HCT116 (cell line): ENCODE measurements around the gene ITGB7.

Experiments
- CTCF ChIP-seq, 3 experiments: fragments of 200-600 bp in 1 of 3; sonication (generic) in 1 of 3; IDR thresholded peaks in 2 of 3; conservative IDR thresholded peaks in 1 of 3; 2 replicates each; pipeline ENCODE4 v1.5.1; 2012 to 2017; ENCODE audit warnings: low read depth in 2 of 3, low read length in 2 of 3, antibody characterized with exemption in 1 of 3, borderline replicate concordance in 1 of 3, control low read depth in 1 of 3, mild to moderate bottlenecking in 1 of 3, mixed read lengths in 1 of 3, mixed run types in 1 of 3, moderate library complexity in 1 of 3; ENCODE audit not compliant: insufficient read depth in 1 of 3
- EGR1 ChIP-seq: IDR thresholded peaks from 2 replicates; pipeline ENCODE4 v1.6.1; 2012; ENCODE audit warnings: low read depth

- no peak for TF ChIP-seq CTCF (IDR thresholded peaks at IDR 0.05 in 2 of 3, conservative IDR thresholded peaks at IDR 0.05 in 1 of 3; ENCODE audit: borderline replicate concordance in 1 of 3, insufficient read depth in 1 of 3, low read depth in 2 of 3, low read length in 2 of 3)
- TF ChIP-seq EGR1: no peak
Observed at GRCh38 chr12:53220694-53221202, 13.7 kb upstream of the ITGB7 start.
